Measurements from ENCODE around the gene PAFAH1B2. TPM values are rescaled to one million over a fixed set of nuclear protein-coding genes. Genes with fewer than 3 reads are reported as not detected.

The PAFAH1B2 gene
- total RNA-seq, 1 experiment from 2014 or later: 154 TPM

- RAD21 ChIA-PET (ENCODE audit: low non-redundant PET in 1 of 2, low total read pairs in 2 of 2, uncharacterized antibody in 2 of 2, unreplicated experiment in 2 of 2): no interaction called here
- Histone ChIP-seq H3K4me2 (ENCODE audit: low read length) (no peak overlapping the region), H3K9ac (ENCODE audit: low read length) (no peak overlapping the region), H3K4me1 (ENCODE audit: control insufficient read depth in 1 of 2, insufficient read depth in 2 of 2, low read length in 2 of 2) (peaks cover 3 to 7% of the 10 kb centered on the region in 2 experiments), H4K20me1 (ENCODE audit: insufficient read depth) (no peaks in the 10 kb centered on the region), H3K9me2 (ENCODE audit: insufficient read depth) (no peaks in the 10 kb centered on the region), H2AFZ (ENCODE audit: low read depth, low read length, poor library complexity, severe bottlenecking) (no peak overlapping the region), H3K27me3 (ENCODE audit: insufficient read depth, low read length) (no peaks in the 10 kb centered on the region), H3K9me3 (ENCODE audit: control insufficient read depth in 1 of 2, insufficient read depth in 1 of 2, low read depth in 1 of 2, low read length in 2 of 2) (no peaks in the 10 kb centered on the region), H3K4me3 (replicated peaks in 1 of 2; ENCODE audit: low read depth in 1 of 2, low read length in 2 of 2) (no peak overlapping the region), H3K27ac (ENCODE audit: low read depth, low read length) (no peak overlapping the region), H3K79me2 (ENCODE audit: insufficient read depth, low read length) (no peaks in the 10 kb centered on the region), H3K36me3 (ENCODE audit: control insufficient read depth in 1 of 2, insufficient read depth in 2 of 2, low read length in 2 of 2) (peaks cover 3 to 7% of the 10 kb centered on the region in 2 experiments; a peak in 2 of 4 replicates)
- intact Hi-C loops (cut with micrococcal nuclease): no loop called here
- CTCF ChIA-PET: no interaction called here
- DNase-seq (ENCODE audit: low read depth, low spot score) (no peak), ATAC-seq (no peak)
- TF ChIP-seq EGR1 (IDR thresholded peaks at IDR 0.05; ENCODE audit: low read depth): no peak
- TF ChIP-seq ELF1 (IDR thresholded peaks at IDR 0.05; ENCODE audit: borderline replicate concordance, low read depth): no peak
- no peak for TF ChIP-seq CBX3 (IDR thresholded peaks at IDR 0.05; ENCODE audit: low read depth)
- POLR2A ChIA-PET: no interaction called here
- no TSS peak for BruUV-seq (replicated peaks)
Observed at GRCh38 chr11:117185736-117186430, 41.8 kb downstream of the PAFAH1B2 start.

- no peak for DNase-seq (ENCODE audit: low read depth, low spot score)
- no peak overlapping the region for H3K27ac ChIP-seq (ENCODE audit: low read depth, low read length)
- no peak overlapping the region for H3K9ac ChIP-seq (ENCODE audit: low read length)
- ATAC-seq: no peak
- no peaks in the 10 kb centered on the region for H4K20me1 ChIP-seq (ENCODE audit: insufficient read depth)
- no peak overlapping the region for H3K4me3 ChIP-seq (replicated peaks in 1 of 2; ENCODE audit: low read depth in 1 of 2, low read length in 2 of 2)
- peaks cover 3 to 7% of the 10 kb centered on the region in 2 experiments; a peak in 2 of 4 replicates for H3K36me3 ChIP-seq (ENCODE audit: control insufficient read depth in 1 of 2, insufficient read depth in 2 of 2, low read length in 2 of 2)
- ChIA-PET RAD21 (ENCODE audit: low non-redundant PET in 1 of 2, low total read pairs in 2 of 2, uncharacterized antibody in 2 of 2, unreplicated experiment in 2 of 2) (no interaction called here), CTCF (no interaction called here), POLR2A (no interaction called here)
- no peak overlapping the region for H2AFZ ChIP-seq (ENCODE audit: low read depth, low read length, poor library complexity, severe bottlenecking)
- H3K9me3 ChIP-seq (ENCODE audit: control insufficient read depth in 1 of 2, insufficient read depth in 1 of 2, low read depth in 1 of 2, low read length in 2 of 2): no peaks in the 10 kb centered on the region
- H3K4me2 ChIP-seq (ENCODE audit: low read length): no peak overlapping the region
- no TSS peak for BruUV-seq (replicated peaks)
- H3K4me1 ChIP-seq (ENCODE audit: control insufficient read depth in 1 of 2, insufficient read depth in 2 of 2, low read length in 2 of 2): peaks cover 0 to 2% of the 10 kb centered on the region in 2 experiments; a peak in 1 of 4 replicates
- no peaks in the 10 kb centered on the region for H3K27me3 ChIP-seq (ENCODE audit: insufficient read depth, low read length)
- no peaks in the 10 kb centered on the region for H3K79me2 ChIP-seq (ENCODE audit: insufficient read depth, low read length)
- intact Hi-C loops (cut with micrococcal nuclease): no loop called here
- H3K9me2 ChIP-seq (ENCODE audit: insufficient read depth): no peaks in the 10 kb centered on the region
- TF ChIP-seq TCF7L2 (IDR thresholded peaks at IDR 0.05; ENCODE audit: borderline replicate concordance, extremely low read depth, insufficient read depth, insufficient read length): no peak
- no peak for TF ChIP-seq EGR1 (IDR thresholded peaks at IDR 0.05; ENCODE audit: low read depth)
- TF ChIP-seq CEBPB (IDR thresholded peaks at IDR 0.05; ENCODE audit: low read depth): no peak
- no peak for TF ChIP-seq ZBTB33 (IDR thresholded peaks at IDR 0.05; ENCODE audit: extremely low read depth, insufficient replicate concordance, low read length)
- no peak for TF ChIP-seq EZH2 (IDR thresholded peaks at IDR 0.05)
- TF ChIP-seq FOSL1 (IDR thresholded peaks at IDR 0.05; ENCODE audit: low read depth): no peak
- TF ChIP-seq REST (IDR thresholded peaks at IDR 0.05; ENCODE audit: low read depth): no peak
- TF ChIP-seq CBX3 (IDR thresholded peaks at IDR 0.05; ENCODE audit: low read depth): no peak
- TF ChIP-seq YY1 (IDR thresholded peaks at IDR 0.05; ENCODE audit: extremely low read depth, insufficient replicate concordance, low read depth, low read length): no peak
- no peak for TF ChIP-seq SIN3A (IDR thresholded peaks at IDR 0.05; ENCODE audit: low read depth)
Observed at GRCh38 chr11:117186431-117186761, 42.3 kb downstream of the PAFAH1B2 start.

All from HCT116 (cell line).